Measurements from ENCODE around the gene TTC9B.

DNA sequence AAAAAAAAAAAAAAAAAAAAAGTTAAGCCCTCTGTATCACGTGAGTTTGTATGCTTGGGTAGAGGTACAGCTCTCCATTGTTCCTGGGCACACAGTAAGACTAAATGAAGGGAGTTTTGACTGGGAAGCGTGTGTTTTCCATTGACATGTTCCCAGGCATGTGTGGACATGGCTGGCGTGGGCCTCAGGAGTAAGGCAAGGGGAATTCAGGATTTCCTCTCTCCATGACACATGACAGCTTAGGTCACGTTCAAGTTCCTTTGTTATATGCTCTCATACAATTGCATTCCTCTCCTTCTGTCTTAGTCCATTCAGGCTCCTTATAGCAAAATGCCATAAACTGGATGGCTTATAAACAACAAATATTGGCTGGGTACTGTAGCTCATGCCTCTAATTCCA is 44.1 kb downstream of the TTC9B start:
- no peak for TF ChIP-seq POLR2AphosphoS5 (IDR thresholded peaks at IDR 0.05; ENCODE audit: low read depth, low read length)
- no peak for TF ChIP-seq TAF1 (IDR thresholded peaks at IDR 0.05; ENCODE audit: borderline replicate concordance, insufficient read depth, low read length)
